Anterior cingulate cortex (tissue), 58 donors: ENCODE measurements around the gene OVOL1.
"Not testable (repeated sequence)": the region's sequence is repeated elsewhere in the genome, so short reads cannot be mapped to it uniquely, and the experiment has no call there.

Source experiments
- DNase-seq, 58 donors: peaks; one replicate each; lab custom pipeline; 2025; lab: John Stamatoyannopoulos, UW

OVOL1 gene

DNA sequence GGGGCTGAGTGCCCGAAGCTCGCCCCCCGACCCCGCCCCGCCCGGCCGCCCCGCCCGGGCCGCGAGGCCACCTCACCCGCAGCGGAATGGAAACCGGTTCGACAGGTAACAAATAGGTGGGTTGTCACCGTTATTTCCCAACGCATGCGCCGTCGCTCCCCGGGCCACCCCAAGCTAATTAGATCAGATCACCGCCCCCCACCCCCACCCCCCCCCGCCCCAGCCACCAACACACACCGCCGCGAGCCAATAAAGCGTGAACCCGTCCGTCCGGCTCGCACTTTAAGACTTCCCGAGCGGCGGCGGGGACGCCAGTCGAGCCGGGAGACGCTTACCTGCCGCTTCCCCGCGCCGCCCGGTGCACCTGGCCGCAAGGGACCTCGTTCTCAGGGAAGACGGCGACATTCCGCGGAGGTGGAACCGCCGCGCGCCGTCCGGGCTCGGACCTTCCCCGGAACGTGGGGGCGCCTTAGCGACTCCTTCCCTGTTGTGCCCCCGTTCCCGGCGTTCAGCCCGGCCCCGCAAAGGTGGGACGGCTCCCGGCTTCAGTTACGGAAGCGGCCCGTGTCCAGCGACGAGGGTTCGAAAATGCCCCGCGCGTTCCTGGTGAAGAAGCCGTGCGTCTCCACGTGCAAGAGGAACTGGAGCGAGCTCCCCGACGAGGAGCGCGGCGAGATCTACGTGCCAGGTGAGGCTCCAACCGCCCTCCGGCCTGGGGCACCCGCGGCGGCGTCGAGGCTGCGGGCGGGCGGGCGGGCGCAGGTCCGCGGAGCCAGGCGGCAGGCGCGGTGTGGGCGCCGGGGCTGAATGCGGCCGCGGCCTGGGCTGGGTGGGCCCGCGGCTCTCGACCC, at the start of gene OVOL1:
OVOL1 (plus strand) TSS at position 278 of the 851 bp plus-strand sequence; CDS start at position 589, 311 bp downstream.
- no peak for DNase-seq

DNA sequence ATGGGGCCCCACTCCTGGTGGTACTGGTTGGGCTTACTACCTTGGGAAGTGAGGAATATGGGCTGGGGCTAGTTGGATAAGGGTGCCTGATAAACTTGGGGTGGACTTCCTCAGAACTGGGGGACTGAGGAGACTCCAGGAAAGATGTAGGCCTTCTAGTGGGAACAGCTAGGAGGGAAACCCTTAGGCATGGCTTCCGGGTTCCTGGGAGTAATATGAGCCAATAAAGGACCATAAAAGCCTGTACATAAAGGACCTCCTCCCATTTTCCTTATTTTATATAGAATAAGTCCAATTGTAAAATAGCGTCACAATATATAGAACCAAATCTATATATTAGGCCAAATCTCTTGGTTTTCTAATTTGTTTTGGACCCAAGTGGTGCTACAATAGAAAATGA, 47.8 kb upstream of the OVOL1 start:
- no peak for DNase-seq

DNA sequence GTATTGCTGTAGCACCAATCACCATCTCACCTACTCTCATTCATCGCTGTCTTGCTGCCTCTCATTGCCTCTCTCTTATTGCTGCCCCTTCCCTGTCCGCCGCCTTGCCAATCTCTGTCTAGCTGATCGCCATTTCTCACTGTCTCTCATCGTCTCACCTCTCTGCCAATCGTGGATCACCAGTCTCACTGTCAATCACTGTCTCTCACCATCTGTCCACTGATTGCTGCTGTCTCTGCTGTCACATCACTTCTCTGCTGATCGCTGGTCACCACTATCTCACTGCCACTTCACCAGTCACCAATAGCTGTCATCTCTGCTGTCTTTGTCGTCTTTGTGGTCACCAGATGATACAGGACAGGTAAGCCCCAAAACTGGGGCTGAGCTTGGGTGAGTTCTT, 45.7 kb upstream of the OVOL1 start:
- DNase-seq = no peak

DNA sequence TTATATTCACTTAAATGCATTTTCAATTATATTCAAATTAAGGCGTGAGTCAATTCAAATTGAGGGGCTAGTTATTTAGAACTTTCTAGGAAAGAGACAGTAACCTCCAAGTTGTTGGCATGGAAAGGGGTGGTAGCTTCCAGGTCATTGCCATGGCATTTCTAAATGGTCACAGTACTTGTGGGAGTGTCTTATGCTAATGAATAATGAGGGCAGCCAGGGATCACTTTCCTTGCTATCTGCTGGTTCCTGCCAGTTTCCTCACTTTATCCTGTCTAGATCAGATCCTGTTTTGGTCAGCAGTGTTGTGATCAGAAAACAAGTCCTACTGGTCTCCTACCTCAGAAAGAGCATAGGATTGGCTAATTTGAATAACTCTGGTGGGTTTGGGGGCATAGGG, 44.5 kb upstream of the OVOL1 start:
- DNase-seq = no peak

DNA sequence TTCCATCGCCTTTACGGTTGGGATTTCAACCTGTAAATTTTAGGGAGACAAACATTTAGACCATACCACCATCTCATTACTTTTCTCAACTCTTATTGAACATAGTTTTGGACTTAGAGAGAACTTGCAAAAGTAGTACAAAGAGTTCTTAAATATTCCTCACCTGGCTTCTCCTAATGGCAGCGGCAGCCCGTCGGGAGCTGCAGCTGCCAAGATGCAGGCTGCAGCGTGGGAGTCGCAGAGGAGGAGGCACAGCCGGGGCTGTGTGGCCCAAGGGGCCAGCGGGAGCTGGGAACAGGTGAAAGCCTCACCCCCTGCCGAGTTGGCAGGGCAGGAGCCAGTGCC, 43.2 kb upstream of the OVOL1 start:
- no peak for DNase-seq

DNA sequence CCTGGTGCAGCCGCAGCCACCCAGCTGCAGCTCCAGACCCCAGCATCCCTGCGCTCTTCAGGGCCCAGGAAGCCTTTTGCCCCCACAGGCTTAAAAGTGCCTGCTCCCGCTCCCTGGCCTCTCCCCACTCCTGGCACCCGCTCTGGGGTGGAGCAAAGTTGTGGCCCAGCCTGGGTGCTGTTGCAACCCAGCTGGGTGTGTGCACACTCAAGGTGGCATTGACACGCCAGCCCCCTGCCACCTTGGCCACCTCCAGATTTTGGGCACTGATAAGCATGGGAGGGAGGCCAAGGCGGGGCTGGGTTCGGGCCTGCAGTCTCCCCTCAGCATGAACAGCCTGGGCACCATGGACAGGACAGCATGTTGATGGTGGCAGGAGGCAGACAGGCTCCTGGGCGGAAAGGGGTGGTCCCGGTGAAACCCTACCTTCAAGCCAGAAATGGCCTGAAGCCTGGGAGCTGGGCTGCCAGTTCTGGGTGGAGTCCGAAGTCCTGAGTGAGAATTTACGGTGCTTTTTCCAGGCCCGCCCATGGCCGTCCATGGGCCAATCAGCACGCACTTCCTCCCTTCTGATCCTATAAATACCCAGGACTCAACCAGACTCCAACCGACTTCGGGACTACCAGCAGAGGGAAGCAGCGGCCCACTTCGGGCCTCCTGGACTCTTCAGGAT, 42.7 kb upstream of the OVOL1 start:
- DNase-seq = no peak

DNA sequence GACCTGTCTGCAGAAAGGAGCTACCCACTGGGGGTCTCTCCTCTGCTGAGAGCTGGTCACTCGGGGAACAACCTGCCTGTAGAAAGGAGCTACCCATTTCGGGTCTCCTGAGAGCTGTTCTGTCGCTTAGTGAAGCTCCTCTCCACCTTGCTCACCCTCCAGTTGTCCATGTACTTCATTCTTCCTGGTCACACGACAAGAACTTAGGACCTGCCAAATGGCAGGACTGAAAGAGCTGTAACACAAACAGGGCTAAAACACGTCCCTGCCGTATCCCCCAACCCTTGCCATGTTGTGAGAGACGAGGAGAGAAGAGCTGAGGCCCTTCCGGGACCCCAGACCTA, 42.2 kb upstream of the OVOL1 start:
- DNase-seq = no peak

DNA sequence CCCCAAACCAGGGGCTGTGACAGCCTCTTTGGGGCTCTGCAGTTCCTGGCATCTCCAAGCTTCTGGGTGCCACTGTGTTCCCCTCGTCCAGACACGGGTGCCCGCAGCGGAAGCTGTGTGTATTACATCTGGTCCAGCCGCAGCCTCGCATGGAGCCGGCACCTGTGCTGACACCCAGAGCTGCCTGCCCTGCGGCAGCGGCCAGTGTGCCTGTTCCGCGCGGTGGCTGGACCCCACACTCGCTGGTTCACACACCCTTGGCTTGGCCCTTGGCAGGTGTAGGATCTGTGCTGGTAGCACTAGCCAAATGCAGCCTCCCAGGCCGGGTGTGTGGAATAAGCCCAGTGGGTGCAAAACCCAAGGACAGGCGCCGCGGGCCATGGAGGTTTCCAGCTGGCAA, 41.8 kb upstream of the OVOL1 start:
- no peak for DNase-seq

DNA sequence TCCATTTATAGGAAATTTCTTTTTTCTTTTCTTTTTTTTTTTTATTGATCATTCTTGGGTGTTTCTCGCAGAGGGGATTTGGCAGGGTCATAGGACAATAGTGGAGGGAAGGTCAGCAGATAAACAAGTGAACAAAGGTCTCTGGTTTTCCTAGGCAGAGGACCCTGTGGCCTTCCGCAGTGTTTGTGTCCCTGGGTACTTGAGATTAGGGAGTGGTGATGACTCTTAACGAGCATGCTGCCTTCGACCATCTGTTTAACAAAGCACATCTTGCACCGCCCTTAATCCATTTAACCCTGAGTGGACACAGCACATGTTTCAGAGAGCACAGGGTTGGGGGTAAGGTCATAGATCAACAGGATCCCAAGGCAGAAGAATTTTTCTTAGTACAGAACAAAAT, 24.7 kb upstream of the OVOL1 start:
- not testable (repeated sequence) for DNase-seq

DNA sequence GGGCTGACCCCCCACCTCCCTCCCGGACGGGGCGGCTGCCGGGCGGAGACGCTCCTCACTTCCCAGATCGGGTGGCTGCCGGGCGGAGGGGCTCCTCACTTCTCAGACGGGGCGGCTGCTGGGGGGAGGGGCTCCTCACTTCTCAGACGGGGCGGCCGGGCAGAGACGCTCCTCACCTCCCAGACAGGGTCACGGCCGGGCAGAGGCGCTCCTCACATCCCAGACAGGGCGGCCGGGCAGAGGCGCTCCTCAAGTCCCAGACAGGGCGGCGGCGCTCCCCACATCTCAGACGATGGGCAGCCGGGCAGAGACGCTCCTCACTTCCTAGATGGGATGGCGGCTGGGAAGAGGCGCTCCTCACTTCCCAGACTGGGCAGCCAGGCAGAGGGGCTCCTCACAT, 24.0 kb upstream of the OVOL1 start:
- DNase-seq = not testable (repeated sequence)

DNA sequence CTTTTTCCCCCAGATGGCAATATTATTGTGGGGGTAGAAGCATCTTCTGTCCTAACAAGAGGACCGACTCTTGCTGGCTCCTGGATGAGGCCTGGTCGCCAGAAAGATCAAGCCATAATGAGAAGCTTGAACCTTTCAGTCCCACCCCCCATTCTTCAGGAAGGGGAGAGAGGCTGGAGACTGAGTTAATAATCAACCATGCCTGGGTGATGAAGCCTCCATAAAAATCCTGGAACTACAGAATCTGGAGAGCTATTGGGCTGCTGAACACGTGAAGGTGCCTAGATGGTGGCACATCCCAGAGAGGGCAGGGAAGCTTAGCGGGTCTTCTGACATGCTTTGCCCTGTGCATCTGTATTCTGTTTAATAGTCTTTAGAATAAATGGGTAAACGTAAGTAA, 22.4 kb upstream of the OVOL1 start:
- no peak for DNase-seq

DNA sequence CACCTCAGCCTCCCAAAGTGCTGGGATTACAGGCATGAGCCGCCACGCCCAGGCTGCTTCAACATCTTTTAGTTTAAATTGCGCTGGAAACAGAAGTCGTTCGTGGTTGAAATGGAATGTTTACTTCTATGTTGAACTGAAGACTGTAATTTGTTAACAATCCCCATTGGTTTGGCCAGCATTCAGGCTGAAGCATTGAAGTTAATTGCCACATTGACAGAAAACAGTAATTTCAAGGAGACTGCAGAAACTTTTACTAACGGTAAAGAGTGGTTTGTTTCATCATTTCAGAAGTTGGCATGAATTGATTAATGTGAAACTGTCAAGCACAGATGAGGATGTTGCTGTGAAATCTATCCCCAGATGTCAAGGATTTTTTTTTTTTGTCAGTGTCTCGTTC, 20.3 kb upstream of the OVOL1 start:
- DNase-seq = no peak

DNA sequence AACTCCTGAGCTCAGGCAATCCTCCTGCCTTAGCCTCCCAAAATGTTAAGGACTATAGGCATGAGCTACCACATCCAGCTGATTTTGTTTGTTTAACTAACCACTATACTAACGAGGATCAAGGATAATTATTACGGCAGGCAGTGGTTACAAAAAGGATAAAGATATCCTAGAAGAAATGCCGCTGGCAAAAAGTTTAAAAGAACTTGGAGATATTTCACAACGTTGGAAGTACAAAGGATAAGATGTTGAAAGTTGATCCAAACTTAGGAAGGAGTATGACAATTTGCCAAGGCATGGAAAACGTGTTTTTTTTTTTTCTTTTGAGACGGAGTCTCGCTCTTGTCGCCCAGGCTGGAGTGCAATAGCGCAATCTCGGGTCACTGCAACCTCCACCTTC, 19.5 kb upstream of the OVOL1 start:
- no peak for DNase-seq

DNA sequence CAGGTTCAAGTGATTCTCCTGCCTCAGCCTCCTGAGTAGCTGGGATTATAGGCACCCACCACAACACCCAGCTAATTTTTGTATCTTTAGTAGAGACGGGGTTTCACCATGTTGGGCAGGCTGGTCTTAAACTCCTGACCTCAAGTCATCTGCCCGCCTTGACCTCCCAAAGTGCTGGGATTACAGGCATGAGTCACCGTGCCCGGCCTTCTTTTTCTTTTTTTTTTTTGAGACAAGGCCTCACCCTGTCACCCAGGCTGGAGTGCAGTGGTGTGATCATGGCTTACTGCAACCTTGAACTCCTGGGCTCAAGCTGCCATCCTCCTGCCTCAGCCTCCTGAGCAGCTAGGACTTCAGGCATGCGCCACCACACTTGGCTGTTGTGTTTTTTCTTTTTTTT, 19.1 kb upstream of the OVOL1 start:
- DNase-seq = not testable (repeated sequence)

DNA sequence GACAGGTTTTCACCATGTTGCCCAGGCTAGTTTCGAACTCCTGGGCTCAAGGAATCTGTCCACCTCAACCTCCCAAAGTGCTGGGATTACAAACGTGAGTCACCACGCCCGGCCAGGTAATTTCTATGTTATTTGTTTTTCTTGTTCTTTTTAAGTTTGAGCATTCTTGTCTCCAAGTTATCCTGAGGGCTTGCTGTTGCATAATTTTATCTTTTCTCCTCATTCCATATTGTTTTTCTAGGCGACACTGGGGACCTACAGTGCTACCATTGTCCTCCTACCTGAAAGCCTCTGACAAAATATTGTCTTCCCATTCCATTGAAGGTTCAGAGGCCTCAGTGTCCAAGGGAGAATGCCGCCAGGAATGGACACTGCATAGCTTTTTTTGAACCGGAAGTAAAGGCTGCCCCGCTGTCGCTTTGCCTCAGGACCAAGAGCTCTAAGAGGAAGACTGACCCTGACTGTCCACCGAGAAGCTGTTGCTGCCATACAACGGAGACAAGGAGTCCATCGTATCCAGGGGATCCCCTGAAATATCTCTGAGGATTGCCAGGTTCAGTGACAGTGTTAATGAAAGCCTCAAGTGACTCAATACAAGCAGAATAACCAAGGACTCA, 15.8 kb upstream of the OVOL1 start:
- DNase-seq = no peak

DNA sequence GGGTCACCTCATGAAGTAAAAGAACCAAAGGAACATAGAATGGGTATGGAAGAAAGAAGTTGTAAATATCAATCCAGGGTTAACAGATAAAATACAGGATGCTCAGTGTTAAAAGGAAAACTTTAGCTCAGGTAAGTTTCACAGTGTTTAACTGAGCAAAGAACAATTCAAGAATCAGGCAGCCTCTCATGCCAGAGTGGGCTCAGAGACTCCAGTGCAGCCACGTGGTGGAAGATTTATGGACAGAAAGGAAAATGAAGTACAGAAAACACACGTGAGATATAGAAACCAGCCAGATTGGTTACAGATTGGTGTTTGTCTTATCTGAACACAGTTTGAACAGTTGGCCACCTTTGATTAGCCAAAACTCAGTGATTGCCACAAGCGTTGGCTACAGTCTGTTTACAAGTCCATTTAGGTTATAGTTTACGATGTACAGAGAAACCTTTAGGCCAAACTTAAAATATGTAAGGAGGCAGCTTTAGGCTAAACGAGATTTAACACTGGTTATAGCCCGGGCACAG, 15.2 kb upstream of the OVOL1 start:
- DNase-seq = no peak

DNA sequence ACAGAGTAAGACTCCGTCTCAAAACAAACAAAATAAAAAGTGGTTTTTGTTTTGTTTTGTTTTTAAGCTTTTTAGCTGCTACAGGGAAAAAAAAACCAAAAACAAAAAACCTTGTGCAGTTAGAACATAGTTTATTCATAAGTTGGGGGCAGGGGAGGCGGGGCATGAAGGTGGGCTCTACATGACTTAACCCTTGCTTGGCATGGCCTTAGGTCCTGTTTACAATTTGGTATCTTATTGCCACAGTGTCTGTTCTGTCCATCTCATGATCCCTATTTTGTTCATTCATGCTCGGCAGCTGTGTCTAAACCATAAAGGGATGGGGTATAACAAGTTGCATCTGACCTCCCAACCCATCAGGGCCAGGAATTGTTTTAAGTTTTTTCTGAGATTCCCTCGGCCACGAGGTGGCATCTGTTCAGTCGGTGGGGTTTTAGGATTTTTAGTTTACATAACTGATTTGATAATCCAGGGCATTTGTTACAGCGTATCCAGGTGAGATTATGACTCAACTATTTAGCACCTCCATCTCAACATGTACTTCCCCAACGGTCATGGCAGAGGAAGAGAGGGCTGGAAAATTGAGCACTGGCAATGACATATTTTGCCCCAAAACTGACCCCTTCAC, 13.0 kb upstream of the OVOL1 start:
- no peak for DNase-seq

DNA sequence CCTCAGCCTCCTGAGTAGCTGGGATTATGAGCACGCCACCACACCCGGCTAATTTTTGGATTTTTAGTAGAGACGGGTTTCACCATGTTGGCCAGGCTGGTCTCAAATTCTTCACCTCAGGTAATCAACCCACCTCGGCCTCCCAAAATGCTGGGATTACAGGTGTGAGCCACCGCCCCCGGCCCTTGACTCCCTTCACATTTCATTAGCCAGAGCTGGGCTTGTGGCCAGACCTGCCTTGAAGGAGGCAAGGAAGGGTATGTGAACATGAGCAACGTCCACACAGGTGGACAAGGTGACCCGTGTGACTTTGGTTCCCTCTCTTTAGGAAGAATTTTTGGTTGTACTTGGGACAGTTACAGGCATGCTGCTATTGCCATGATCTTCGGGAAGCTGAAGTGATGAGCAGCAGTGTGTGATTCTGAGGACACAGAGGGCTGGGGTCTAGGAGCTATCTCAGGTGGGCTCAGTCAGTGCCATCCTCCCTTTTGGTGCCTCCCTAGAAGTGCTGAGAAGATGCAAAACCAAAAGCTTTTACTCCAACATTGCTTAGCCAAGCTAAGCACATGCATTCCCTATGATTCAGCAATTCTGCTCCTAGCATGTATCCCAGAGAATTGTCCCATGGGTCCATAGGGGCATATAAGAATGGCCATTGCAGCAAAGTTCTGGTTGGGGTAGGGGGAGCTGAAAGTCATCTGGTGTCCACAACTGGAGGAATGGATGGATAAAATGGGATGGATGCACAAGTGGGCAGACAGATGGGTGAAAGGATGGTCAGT, 12.1 kb upstream of the OVOL1 start:
- no peak for DNase-seq

DNA sequence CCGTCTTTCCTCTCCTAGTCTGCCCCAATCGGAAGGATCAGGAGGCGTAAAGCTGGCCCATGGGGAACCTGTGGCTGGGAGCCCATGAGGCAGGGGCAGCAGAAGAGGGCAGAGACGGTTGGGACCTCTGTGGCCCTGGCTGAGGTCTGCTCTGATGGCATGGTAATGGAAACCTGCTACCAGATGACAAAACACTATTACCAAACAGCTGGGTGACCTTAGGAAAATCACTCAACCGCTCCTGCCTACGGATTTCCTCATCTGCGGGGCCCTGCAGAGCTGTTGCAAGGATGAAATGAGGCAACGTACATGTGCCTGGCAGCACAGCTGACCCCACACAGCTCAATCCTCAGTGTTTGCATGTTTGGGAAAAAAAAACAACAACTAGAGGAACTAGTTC, 10.7 kb upstream of the OVOL1 start:
- no peak for DNase-seq

DNA sequence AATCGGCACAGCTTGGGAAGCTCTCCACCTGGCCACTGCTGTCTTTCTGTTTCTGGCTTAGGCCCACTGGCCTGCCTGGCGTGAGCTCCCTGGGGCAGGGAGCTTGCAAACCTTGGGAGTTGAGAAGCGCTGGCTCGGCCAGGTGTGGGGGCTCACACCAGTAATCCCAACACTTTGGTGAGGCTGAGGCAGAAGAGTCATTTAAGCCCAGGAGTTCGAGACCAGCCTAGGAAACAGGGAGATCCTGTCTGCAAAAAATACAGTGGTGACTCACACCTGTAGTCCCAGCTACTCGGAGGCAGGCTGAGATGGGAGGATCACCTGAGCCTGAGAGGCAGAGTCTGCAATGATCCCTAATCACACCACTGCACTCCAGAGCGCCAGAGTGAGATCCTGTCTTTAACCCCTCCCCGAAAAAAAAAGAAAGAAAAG, 10.1 kb upstream of the OVOL1 start:
- DNase-seq = no peak
